SH-SY5Y (cell line): ENCODE results near the gene TLCD1.

ENCODE experiments used
- GATA2 ChIP-seq: IDR thresholded peaks from 2 replicates; pipeline ENCODE4 v1.6.1; 2011; ENCODE audit warnings: mild to moderate bottlenecking, low read depth, low read length
- GATA3 ChIP-seq: IDR thresholded peaks from 2 replicates; pipeline ENCODE4 v1.6.1; 2011; ENCODE audit warnings: low read depth, mild to moderate bottlenecking, low read length, moderate library complexity

DNA sequence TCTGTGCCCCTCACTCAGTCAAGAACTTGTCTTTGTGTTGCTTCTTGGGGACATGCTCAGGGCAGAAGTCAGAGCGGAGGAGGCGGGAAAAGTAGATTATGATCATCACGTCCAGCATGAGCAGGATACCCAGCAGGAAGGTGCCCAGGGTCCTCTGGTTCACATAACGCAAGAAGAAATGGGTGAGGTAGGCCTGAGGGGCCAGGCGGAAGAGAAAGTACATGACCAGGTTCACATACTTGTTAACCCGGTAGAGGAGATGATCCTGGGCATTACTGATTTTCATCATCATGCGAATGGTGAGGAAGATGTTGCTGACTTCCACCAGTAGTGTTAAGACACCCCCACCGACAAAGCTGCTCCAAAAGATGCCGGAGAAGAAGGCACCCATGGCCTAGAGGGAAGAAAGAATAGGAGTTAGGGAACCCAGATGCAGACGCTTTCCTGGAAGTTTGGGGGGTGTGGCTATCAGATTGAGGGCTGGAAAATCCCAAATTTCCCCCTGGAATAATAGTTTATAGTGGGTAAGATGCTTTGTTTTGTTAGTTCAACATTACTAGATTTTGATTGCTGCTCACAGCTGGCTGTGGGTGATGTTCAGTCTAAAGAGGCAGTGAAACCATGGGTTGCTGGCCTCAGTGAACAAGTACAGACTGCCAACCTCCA is 1.4 kb downstream of the TLCD1 start:
- TF ChIP-seq GATA2 (no peak), GATA3 (no peak)
